ENCODE results near the gene MYF5. TPM values are rescaled to one million over a fixed set of nuclear protein-coding genes. Genes with fewer than 3 reads are reported as not detected.

MYF5 gene
- total RNA-seq, 2 experiments from 2014 or later: not detected

- H3K36me3 ChIP-seq (ENCODE audit: insufficient read depth, low read length): no peaks in the 10 kb centered on the region
- peaks cover 0 to 4% of the 10 kb centered on the region in 2 experiments for H3K9me3 ChIP-seq (ENCODE audit: control insufficient read depth in 1 of 2, insufficient read depth in 1 of 2, low read length in 2 of 2)
- ATAC-seq (ENCODE audit: poor library complexity) (no peak), DNase-seq (no peak)
- no peak for TF ChIP-seq CTCF (IDR thresholded peaks at IDR 0.05)
- no peaks in the 10 kb centered on the region for H3K27me3 ChIP-seq (ENCODE audit: control insufficient read depth in 1 of 2, insufficient read depth in 2 of 2, low read length in 2 of 2)
- H3K9me3 Mint-ChIP-seq: no peaks in the 10 kb centered on the region
- H3K4me1 Mint-ChIP-seq (ENCODE audit: low read depth): no peaks in the 10 kb centered on the region
- ChIA-PET CTCF (no interaction called here), POLR2A (no interaction called here)
- no peak overlapping the region for H3K4me3 Mint-ChIP-seq
- H3K27ac Mint-ChIP-seq: no peak overlapping the region
- intact Hi-C loops (cut with DNase I, micrococcal nuclease): no loop called here
- no peak overlapping the region for H3K27ac ChIP-seq (ENCODE audit: low read depth in 1 of 2, low read length in 2 of 2)
- H3K36me3 Mint-ChIP-seq (ENCODE audit: low read depth): no peaks in the 10 kb centered on the region
- no peaks in the 10 kb centered on the region for H3K27me3 Mint-ChIP-seq
- H3K4me3 ChIP-seq (ENCODE audit: low read length): no peak overlapping the region
- no peaks in the 10 kb centered on the region for H3K4me1 ChIP-seq (ENCODE audit: insufficient read depth, low read length)
These were observed 39.9 kb upstream of the MYF5 start for GRCh38 chr12:80676856-80677255.

GRCh38 chr12:80677994-80678393 lies 38.7 kb upstream of the MYF5 start:
- ATAC-seq (ENCODE audit: poor library complexity) (no peak), DNase-seq (no peak)
- no peak overlapping the region for H3K4me3 ChIP-seq (ENCODE audit: low read length)
- H3K27ac ChIP-seq (ENCODE audit: low read depth in 1 of 2, low read length in 2 of 2): no peak overlapping the region
- H3K4me3 Mint-ChIP-seq: no peak overlapping the region
- H3K27ac Mint-ChIP-seq: no peak overlapping the region
- no peaks in the 10 kb centered on the region for H3K27me3 Mint-ChIP-seq
- H3K27me3 ChIP-seq (ENCODE audit: control insufficient read depth in 1 of 2, insufficient read depth in 2 of 2, low read length in 2 of 2): no peaks in the 10 kb centered on the region
- H3K36me3 Mint-ChIP-seq (ENCODE audit: low read depth): no peaks in the 10 kb centered on the region
- H3K36me3 ChIP-seq (ENCODE audit: insufficient read depth, low read length): no peaks in the 10 kb centered on the region
- POLR2A ChIA-PET: no interaction called here
- no peak for TF ChIP-seq CTCF (IDR thresholded peaks at IDR 0.05)
- no peaks in the 10 kb centered on the region for H3K4me1 ChIP-seq (ENCODE audit: insufficient read depth, low read length)
- CTCF ChIA-PET: no interaction called here
- H3K4me1 Mint-ChIP-seq (ENCODE audit: low read depth): no peaks in the 10 kb centered on the region
- no peaks in the 10 kb centered on the region for H3K9me3 Mint-ChIP-seq
- H3K9me3 ChIP-seq (ENCODE audit: control insufficient read depth in 1 of 2, insufficient read depth in 1 of 2, low read length in 2 of 2): peaks cover 0 to 4% of the 10 kb centered on the region in 2 experiments
- intact Hi-C loops (cut with DNase I, micrococcal nuclease): no loop called here

- Mint-ChIP-seq H3K4me3 (no peak overlapping the region), H3K9me3 (no peaks in the 10 kb centered on the region), H3K27ac (no peak overlapping the region), H3K4me1 (ENCODE audit: low read depth) (no peaks in the 10 kb centered on the region), H3K27me3 (no peaks in the 10 kb centered on the region), H3K36me3 (ENCODE audit: low read depth) (no peaks in the 10 kb centered on the region)
- ATAC-seq (ENCODE audit: poor library complexity) (no peak), DNase-seq (no peak)
- no peak for TF ChIP-seq CTCF (IDR thresholded peaks at IDR 0.05)
- H3K36me3 ChIP-seq (ENCODE audit: insufficient read depth, low read length): no peaks in the 10 kb centered on the region
- no peak overlapping the region for H3K27ac ChIP-seq (ENCODE audit: low read depth in 1 of 2, low read length in 2 of 2)
- no peaks in the 10 kb centered on the region for H3K4me1 ChIP-seq (ENCODE audit: insufficient read depth, low read length)
- no peaks in the 10 kb centered on the region for H3K27me3 ChIP-seq (ENCODE audit: control insufficient read depth in 1 of 2, insufficient read depth in 2 of 2, low read length in 2 of 2)
- ChIA-PET POLR2A (no interaction called here), CTCF (no interaction called here)
- H3K4me3 ChIP-seq (ENCODE audit: low read length): no peak overlapping the region
- intact Hi-C loops (cut with DNase I, micrococcal nuclease): no loop called here
- H3K9me3 ChIP-seq (ENCODE audit: control insufficient read depth in 1 of 2, insufficient read depth in 1 of 2, low read length in 2 of 2): peaks cover 0 to 4% of the 10 kb centered on the region in 2 experiments
These were observed 37.2 kb upstream of the MYF5 start for GRCh38 chr12:80679346-80680131.

Measured in CD4-positive, alpha-beta T cell (primary cell).